Measurements from ENCODE around the gene FBN1.

The FBN1 gene

GRCh38 chr15:48501208-48501607, 144.3 kb downstream of the FBN1 start:
- DNase-seq: no peak

GRCh38 chr15:48500595-48500994, 144.9 kb downstream of the FBN1 start:
- DNase-seq: no peak

GRCh38 chr15:48499978-48500377, 145.5 kb downstream of the FBN1 start:
- no peak for DNase-seq

- no peak for DNase-seq
These were observed 146.7 kb downstream of the FBN1 start for GRCh38 chr15:48498828-48499227.

GRCh38 chr15:48494631-48495030, 150.9 kb downstream of the FBN1 start:
- DNase-seq: no peak

GRCh38 chr15:48493763-48494225, 151.7 kb downstream of the FBN1 start:
- no peak for DNase-seq

- DNase-seq: no peak
These were observed 152.3 kb downstream of the FBN1 start for GRCh38 chr15:48493084-48493762.

GRCh38 chr15:48486228-48486627, 159.3 kb downstream of the FBN1 start:
- DNase-seq: no peak

- no peak for DNase-seq
These were observed 163.7 kb downstream of the FBN1 start for GRCh38 chr15:48481802-48482201.

- DNase-seq: no peak
These were observed 165.8 kb downstream of the FBN1 start for GRCh38 chr15:48479751-48480150.

- DNase-seq: no peak
These were observed 166.9 kb downstream of the FBN1 start for GRCh38 chr15:48478581-48478980.

GRCh38 chr15:48477795-48478360, 167.6 kb downstream of the FBN1 start:
- DNase-seq: no peak

GRCh38 chr15:48475600-48476395, 169.7 kb downstream of the FBN1 start:
- DNase-seq: no peak

- DNase-seq: no peak
These were observed 171.8 kb downstream of the FBN1 start for GRCh38 chr15:48473667-48474066.

- no peak for DNase-seq
These were observed 172.8 kb downstream of the FBN1 start for GRCh38 chr15:48472756-48473155.

- no peak for DNase-seq
These were observed 174.4 kb downstream of the FBN1 start for GRCh38 chr15:48471073-48471472.

- DNase-seq: no peak
These were observed 175.4 kb downstream of the FBN1 start for GRCh38 chr15:48470096-48470495.

- no peak for DNase-seq
These were observed 175.8 kb downstream of the FBN1 start for GRCh38 chr15:48469681-48470080.

GRCh38 chr15:48469271-48469670, 176.2 kb downstream of the FBN1 start:
- no peak for DNase-seq

- no peak for DNase-seq
These were observed 177.7 kb downstream of the FBN1 start for GRCh38 chr15:48467801-48468200.

GRCh38 chr15:48466820-48467219, 178.7 kb downstream of the FBN1 start:
- DNase-seq: no peak

GRCh38 chr15:48466079-48466478, 179.4 kb downstream of the FBN1 start:
- no peak for DNase-seq

- no peak for DNase-seq
These were observed 180.1 kb downstream of the FBN1 start for GRCh38 chr15:48465410-48465809.

GRCh38 chr15:48463366-48463880, 182.1 kb downstream of the FBN1 start:
- no peak for DNase-seq
